ENCODE data around the gene BRMS1.

DNA sequence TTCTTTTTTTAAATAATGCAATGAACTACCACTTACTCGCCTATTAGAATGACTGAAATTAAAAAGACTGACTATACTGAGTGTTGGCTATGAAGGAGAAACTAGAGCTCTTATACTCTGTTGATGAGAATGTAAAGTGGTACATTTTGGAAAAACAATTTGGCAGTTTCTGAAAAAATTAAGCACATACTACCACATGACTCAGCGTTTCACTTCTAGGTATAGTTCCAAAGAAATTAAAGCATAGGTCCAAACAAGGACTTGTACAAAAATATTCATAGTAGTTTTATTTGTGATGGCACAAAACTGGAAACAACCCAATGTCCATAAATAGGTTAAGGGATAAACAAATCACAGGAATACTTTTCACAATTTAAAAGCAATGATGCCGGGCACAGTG, 49.0 kb upstream of the BRMS1 start:
- TF ChIP-seq, protein P1, sequence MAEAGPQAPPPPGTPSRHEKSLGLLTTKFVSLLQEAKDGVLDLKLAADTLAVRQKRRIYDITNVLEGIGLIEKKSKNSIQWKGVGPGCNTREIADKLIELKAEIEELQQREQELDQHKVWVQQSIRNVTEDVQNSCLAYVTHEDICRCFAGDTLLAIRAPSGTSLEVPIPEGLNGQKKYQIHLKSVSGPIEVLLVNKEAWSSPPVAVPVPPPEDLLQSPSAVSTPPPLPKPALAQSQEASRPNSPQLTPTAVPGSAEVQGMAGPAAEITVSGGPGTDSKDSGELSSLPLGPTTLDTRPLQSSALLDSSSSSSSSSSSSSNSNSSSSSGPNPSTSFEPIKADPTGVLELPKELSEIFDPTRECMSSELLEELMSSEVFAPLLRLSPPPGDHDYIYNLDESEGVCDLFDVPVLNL (IDR thresholded peaks at IDR 0.05; ENCODE audit: low read depth, low read length) = no peak
- TF ChIP-seq SIN3A (IDR thresholded peaks at IDR 0.05; ENCODE audit: low read depth, low read length) (no peak), ZNF384 (IDR thresholded peaks at IDR 0.05; ENCODE audit: borderline replicate concordance, low read depth, low read length) (no peak), POU2F2 (IDR thresholded peaks at IDR 0.05; ENCODE audit: borderline replicate concordance, low read depth, low read length) (no peak)
- TF ChIP-seq, protein P2, sequence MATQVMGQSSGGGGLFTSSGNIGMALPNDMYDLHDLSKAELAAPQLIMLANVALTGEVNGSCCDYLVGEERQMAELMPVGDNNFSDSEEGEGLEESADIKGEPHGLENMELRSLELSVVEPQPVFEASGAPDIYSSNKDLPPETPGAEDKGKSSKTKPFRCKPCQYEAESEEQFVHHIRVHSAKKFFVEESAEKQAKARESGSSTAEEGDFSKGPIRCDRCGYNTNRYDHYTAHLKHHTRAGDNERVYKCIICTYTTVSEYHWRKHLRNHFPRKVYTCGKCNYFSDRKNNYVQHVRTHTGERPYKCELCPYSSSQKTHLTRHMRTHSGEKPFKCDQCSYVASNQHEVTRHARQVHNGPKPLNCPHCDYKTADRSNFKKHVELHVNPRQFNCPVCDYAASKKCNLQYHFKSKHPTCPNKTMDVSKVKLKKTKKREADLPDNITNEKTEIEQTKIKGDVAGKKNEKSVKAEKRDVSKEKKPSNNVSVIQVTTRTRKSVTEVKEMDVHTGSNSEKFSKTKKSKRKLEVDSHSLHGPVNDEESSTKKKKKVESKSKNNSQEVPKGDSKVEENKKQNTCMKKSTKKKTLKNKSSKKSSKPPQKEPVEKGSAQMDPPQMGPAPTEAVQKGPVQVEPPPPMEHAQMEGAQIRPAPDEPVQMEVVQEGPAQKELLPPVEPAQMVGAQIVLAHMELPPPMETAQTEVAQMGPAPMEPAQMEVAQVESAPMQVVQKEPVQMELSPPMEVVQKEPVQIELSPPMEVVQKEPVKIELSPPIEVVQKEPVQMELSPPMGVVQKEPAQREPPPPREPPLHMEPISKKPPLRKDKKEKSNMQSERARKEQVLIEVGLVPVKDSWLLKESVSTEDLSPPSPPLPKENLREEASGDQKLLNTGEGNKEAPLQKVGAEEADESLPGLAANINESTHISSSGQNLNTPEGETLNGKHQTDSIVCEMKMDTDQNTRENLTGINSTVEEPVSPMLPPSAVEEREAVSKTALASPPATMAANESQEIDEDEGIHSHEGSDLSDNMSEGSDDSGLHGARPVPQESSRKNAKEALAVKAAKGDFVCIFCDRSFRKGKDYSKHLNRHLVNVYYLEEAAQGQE (IDR thresholded peaks at IDR 0.05; ENCODE audit: low read depth, low read length) = no peak
- TF ChIP-seq, protein P3, sequence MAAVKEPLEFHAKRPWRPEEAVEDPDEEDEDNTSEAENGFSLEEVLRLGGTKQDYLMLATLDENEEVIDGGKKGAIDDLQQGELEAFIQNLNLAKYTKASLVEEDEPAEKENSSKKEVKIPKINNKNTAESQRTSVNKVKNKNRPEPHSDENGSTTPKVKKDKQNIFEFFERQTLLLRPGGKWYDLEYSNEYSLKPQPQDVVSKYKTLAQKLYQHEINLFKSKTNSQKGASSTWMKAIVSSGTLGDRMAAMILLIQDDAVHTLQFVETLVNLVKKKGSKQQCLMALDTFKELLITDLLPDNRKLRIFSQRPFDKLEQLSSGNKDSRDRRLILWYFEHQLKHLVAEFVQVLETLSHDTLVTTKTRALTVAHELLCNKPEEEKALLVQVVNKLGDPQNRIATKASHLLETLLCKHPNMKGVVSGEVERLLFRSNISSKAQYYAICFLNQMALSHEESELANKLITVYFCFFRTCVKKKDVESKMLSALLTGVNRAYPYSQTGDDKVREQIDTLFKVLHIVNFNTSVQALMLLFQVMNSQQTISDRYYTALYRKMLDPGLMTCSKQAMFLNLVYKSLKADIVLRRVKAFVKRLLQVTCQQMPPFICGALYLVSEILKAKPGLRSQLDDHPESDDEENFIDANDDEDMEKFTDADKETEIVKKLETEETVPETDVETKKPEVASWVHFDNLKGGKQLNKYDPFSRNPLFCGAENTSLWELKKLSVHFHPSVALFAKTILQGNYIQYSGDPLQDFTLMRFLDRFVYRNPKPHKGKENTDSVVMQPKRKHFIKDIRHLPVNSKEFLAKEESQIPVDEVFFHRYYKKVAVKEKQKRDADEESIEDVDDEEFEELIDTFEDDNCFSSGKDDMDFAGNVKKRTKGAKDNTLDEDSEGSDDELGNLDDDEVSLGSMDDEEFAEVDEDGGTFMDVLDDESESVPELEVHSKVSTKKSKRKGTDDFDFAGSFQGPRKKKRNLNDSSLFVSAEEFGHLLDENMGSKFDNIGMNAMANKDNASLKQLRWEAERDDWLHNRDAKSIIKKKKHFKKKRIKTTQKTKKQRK (IDR thresholded peaks at IDR 0.05; ENCODE audit: low read depth, low read length) = no peak
- TF ChIP-seq, protein P4, sequence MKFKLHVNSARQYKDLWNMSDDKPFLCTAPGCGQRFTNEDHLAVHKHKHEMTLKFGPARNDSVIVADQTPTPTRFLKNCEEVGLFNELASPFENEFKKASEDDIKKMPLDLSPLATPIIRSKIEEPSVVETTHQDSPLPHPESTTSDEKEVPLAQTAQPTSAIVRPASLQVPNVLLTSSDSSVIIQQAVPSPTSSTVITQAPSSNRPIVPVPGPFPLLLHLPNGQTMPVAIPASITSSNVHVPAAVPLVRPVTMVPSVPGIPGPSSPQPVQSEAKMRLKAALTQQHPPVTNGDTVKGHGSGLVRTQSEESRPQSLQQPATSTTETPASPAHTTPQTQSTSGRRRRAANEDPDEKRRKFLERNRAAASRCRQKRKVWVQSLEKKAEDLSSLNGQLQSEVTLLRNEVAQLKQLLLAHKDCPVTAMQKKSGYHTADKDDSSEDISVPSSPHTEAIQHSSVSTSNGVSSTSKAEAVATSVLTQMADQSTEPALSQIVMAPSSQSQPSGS (IDR thresholded peaks at IDR 0.05; ENCODE audit: low read length) = no peak

All from GM12878 (cell line).